HG02943 (cell line): Measurements from ENCODE around the gene ARSB.
"Not testable (repeated sequence)": the region's sequence is repeated elsewhere in the genome, so short reads cannot be mapped to it uniquely, and the experiment has no call there.

Source experiments
- ATAC-seq: cut with Tn5 transposase; IDR thresholded peaks from one replicate; pipeline ENCODE4 v1.9.1; 2021; ENCODE audit warnings: mild to moderate bottlenecking, low read depth, moderate library complexity; ENCODE audit not compliant: unreplicated experiment

Gene ARSB

GRCh38 chr5:78958672-78959445 is 26.3 kb downstream of the ARSB start:
- no peak for ATAC-seq

- no peak for ATAC-seq
Observed at GRCh38 chr5:78956901-78957300, 28.2 kb downstream of the ARSB start.

- no peak for ATAC-seq
Observed at GRCh38 chr5:78953092-78953800, 31.9 kb downstream of the ARSB start.

GRCh38 chr5:78930721-78931120 is 54.4 kb downstream of the ARSB start:
- ATAC-seq = no peak

GRCh38 chr5:78929833-78930232 is 55.3 kb downstream of the ARSB start:
- ATAC-seq = no peak

- no peak for ATAC-seq
Observed at GRCh38 chr5:78927657-78928282, 57.3 kb downstream of the ARSB start.

- no peak for ATAC-seq
Observed at GRCh38 chr5:78926252-78926651, 58.9 kb downstream of the ARSB start.

- no peak for ATAC-seq
Observed at GRCh38 chr5:78925129-78925876, 59.8 kb downstream of the ARSB start.

- no peak for ATAC-seq
Observed at GRCh38 chr5:78923622-78923970, 61.5 kb downstream of the ARSB start.

GRCh38 chr5:78922879-78923621 is 62.1 kb downstream of the ARSB start:
- ATAC-seq = no peak

- no peak for ATAC-seq
Observed at GRCh38 chr5:78920604-78921003, 64.5 kb downstream of the ARSB start.

GRCh38 chr5:78919796-78920195 is 65.3 kb downstream of the ARSB start:
- ATAC-seq = no peak

GRCh38 chr5:78916044-78916443 is 69.1 kb downstream of the ARSB start:
- no peak for ATAC-seq

- ATAC-seq = no peak
Observed at GRCh38 chr5:78915170-78915569, 69.9 kb downstream of the ARSB start.

- no peak for ATAC-seq
Observed at GRCh38 chr5:78912811-78913210, 72.3 kb downstream of the ARSB start.

- ATAC-seq = no peak
Observed at GRCh38 chr5:78912085-78912771, 72.9 kb downstream of the ARSB start.

GRCh38 chr5:78909224-78909983 is 75.7 kb downstream of the ARSB start:
- not testable (repeated sequence) for ATAC-seq

- no peak for ATAC-seq
Observed at GRCh38 chr5:78908173-78909061, 76.7 kb downstream of the ARSB start.
